Nephron progenitor cell (in vitro differentiated cells): ENCODE data around the gene TRABD2B.

Experiments used
- DNase-seq: peaks from one replicate; pipeline ENCODE4 v3.0.0; 2021
- H3K27ac Mint-ChIP-seq: 2 replicates; pipeline ENCODE4 v1.8.0; 2021; ENCODE audit warnings: mild to moderate bottlenecking, moderate library complexity, mixed read lengths
- H3K27me3 Mint-ChIP-seq: 2 replicates; pipeline ENCODE4 v1.8.0; 2021; ENCODE audit warnings: mild to moderate bottlenecking, low read depth, mixed read lengths; ENCODE audit not compliant: poor library complexity
- H3K36me3 Mint-ChIP-seq: 2 replicates; pipeline ENCODE4 v1.8.0; 2021; ENCODE audit warnings: low read depth, mixed read lengths
- H3K4me1 Mint-ChIP-seq: 2 replicates; pipeline ENCODE4 v1.8.0; 2021; ENCODE audit warnings: mixed read lengths
- H3K4me3 Mint-ChIP-seq: 2 replicates; pipeline ENCODE4 v1.8.0; 2021; ENCODE audit warnings: mild to moderate bottlenecking, moderate library complexity, mixed read lengths
- H3K9me3 Mint-ChIP-seq: 2 replicates; pipeline ENCODE4 v1.8.0; 2021; ENCODE audit warnings: mild to moderate bottlenecking, moderate library complexity, mixed read lengths
- CTCF ChIP-seq: fragments of 200-600 bp; sonication (generic); IDR thresholded peaks from 2 replicates; pipeline ENCODE4 v1.5.0; 2021; ENCODE audit warnings: antibody characterized with exemption

TRABD2B gene

GRCh38 chr1:47764461-47765046 is 232.6 kb downstream of the TRABD2B start:
- peak overlapping the region; percentile 59 for H3K27ac Mint-ChIP-seq
- DNase-seq: no peak
- no peak for TF ChIP-seq CTCF
- peaks cover 13% of the 10 kb centered on the region for H3K36me3 Mint-ChIP-seq
- no peak overlapping the region for H3K4me3 Mint-ChIP-seq
- no peaks in the 10 kb centered on the region for H3K9me3 Mint-ChIP-seq
- H3K27me3 Mint-ChIP-seq: peaks cover 15% of the 10 kb centered on the region
- H3K4me1 Mint-ChIP-seq: peaks cover 57% of the 10 kb centered on the region

GRCh38 chr1:47763591-47764171 is 233.5 kb downstream of the TRABD2B start:
- H3K27me3 Mint-ChIP-seq: peaks cover 13% of the 10 kb centered on the region
- DNase-seq: no peak
- no peak for TF ChIP-seq CTCF
- no peak overlapping the region for H3K4me3 Mint-ChIP-seq
- H3K9me3 Mint-ChIP-seq: no peaks in the 10 kb centered on the region
- peaks cover 54% of the 10 kb centered on the region for H3K4me1 Mint-ChIP-seq
- peaks cover 11% of the 10 kb centered on the region for H3K36me3 Mint-ChIP-seq
- no peak overlapping the region for H3K27ac Mint-ChIP-seq

GRCh38 chr1:47761974-47762373 is 235.2 kb downstream of the TRABD2B start:
- no peak overlapping the region for H3K4me3 Mint-ChIP-seq
- TF ChIP-seq CTCF: no peak
- H3K27me3 Mint-ChIP-seq: peaks cover 18% of the 10 kb centered on the region
- peaks cover 7% of the 10 kb centered on the region for H3K36me3 Mint-ChIP-seq
- no peaks in the 10 kb centered on the region for H3K9me3 Mint-ChIP-seq
- H3K4me1 Mint-ChIP-seq: peaks cover 51% of the 10 kb centered on the region
- peak overlapping the region; percentile 46 for H3K27ac Mint-ChIP-seq
- no peak for DNase-seq

GRCh38 chr1:47761201-47761930 is 235.8 kb downstream of the TRABD2B start:
- Mint-ChIP-seq H3K36me3 (peaks cover 7% of the 10 kb centered on the region), H3K4me1 (peaks cover 51% of the 10 kb centered on the region), H3K27me3 (peaks cover 15% of the 10 kb centered on the region), H3K4me3 (no peak overlapping the region), H3K27ac (no peak overlapping the region), H3K9me3 (no peaks in the 10 kb centered on the region)
- DNase-seq: no peak
- TF ChIP-seq CTCF: no peak

- no peak for TF ChIP-seq CTCF
- Mint-ChIP-seq H3K4me3 (no peak overlapping the region), H3K4me1 (peaks cover 47% of the 10 kb centered on the region), H3K9me3 (no peaks in the 10 kb centered on the region), H3K27ac (no peak overlapping the region), H3K27me3 (peaks cover 15% of the 10 kb centered on the region), H3K36me3 (peaks cover under 1% of the 10 kb centered on the region)
- DNase-seq: no peak
Measured at GRCh38 chr1:47759936-47760629, 237.1 kb downstream of the TRABD2B start.
